Activated CD4-positive, alpha-beta T cell treated with anti-CD3 and anti-CD28 coated beads for 48 hours (primary cell): ENCODE results near the gene LIMCH1.
"Not testable (repeated sequence)": the region's sequence is repeated elsewhere in the genome, so short reads cannot be mapped to it uniquely, and the experiment has no call there.

Source experiments
- DNase-seq: peaks from one replicate; pipeline ENCODE4 v3.0.0-alpha.2; 2020

Gene LIMCH1

DNA sequence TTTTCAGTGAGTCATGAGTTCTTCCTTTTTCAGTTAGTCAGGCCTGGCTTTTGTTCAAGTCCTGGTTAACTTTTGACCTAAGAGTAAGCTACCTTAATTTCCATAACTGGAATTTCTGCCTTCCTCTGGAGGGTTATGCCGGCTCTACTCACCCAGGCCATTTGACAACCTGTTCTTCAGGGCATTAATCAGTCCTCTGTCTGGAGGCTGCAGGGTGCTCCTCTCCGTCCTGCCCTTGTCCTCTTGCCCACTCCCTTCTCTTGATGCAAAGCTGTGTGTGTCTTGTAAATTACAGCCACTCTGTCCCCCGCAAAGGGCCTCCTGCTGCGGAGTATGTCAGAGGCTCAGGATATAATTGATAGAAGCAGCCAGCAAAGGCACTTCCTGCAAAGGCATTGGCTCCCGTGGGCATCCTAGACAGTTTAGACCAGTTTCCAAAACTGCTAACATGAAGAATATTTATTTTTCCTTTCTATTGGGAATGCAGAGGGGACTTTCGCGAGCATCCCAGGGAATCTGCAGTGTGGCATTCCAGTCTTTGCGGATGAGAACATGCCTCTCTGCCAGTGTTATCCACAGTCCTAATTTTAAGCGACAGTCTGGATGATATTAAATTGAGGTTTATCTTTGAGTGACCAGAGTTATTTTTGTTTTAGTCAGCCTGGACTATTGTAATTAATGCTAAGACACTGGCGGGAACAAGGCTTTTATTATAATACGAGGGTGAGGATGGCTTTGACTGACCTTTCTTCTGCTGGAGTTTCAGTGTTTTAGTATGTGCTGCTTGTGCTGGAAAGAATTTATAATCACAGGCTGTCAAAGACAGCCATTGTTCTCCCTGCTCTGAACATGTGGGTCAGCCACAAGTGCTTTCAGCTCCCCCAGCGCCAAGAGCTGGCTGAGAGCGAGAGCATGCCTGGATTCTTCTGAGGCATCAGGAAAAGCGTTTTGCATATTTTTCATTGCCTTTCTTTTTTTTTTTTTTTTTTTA is 74.2 kb downstream of the LIMCH1 start:
- no peak for DNase-seq

DNA sequence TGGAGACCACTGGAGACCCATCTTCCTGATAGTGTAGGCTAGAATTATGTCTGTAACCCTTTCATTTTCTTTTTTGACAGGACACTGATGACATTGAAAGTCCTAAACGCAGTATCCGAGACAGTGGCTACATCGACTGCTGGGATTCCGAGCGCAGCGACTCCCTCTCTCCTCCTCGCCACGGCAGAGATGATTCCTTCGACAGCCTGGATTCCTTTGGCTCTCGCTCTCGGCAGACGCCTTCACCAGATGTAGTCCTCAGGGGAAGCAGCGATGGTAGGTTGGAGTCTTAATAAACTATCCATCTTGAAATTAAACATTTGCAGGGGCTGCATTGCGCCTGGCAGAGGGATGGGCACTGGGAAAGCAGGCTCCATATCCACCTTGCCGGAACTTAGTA is 75.4 kb downstream of the LIMCH1 start:
- no peak for DNase-seq

GRCh38 chr4:41613821-41614220 is 75.9 kb downstream of the LIMCH1 start:
- DNase-seq: no peak

GRCh38 chr4:41614519-41614918 is 76.6 kb downstream of the LIMCH1 start:
- DNase-seq: no peak

DNA sequence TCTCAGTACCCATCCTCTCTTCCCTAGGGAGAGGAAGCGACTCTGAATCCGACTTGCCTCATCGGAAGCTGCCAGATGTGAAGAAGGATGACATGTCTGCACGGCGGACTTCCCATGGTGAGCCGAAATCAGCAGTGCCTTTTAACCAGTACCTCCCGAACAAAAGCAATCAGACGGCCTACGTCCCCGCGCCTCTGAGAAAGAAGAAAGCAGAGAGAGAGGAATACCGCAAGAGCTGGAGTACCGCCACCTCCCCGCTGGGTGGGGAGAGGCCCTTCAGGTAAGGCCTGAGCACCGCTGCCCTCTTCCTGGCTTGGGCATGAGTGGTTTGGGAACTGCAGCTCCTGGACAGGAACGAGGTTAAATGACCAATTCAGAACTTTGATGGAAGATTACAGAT is 81.2 kb downstream of the LIMCH1 start:
- no peak for DNase-seq

GRCh38 chr4:41620594-41621256 is 82.8 kb downstream of the LIMCH1 start:
- no peak for DNase-seq

DNA sequence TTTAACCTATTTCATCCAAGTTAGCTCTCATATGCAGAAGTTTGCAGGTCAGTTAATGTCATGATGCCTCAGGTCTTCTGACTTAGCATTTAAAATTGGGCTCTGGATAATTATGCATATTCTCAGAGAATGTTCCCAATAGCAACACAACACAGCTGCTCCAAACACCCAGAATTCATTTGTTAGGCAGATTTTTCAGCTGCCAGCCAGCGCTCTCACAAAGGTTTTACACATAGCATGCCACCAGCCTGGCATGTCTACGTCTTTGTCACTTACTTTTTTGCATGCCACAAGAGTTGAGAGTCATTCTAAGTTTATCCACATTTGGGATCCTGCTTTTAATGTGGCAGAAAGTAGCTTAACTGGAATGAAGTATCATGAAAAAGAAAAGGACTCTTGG is 84.8 kb downstream of the LIMCH1 start:
- DNase-seq: no peak

- DNase-seq: no peak
Measured at GRCh38 chr4:41624765-41625164, 86.8 kb downstream of the LIMCH1 start.

DNA sequence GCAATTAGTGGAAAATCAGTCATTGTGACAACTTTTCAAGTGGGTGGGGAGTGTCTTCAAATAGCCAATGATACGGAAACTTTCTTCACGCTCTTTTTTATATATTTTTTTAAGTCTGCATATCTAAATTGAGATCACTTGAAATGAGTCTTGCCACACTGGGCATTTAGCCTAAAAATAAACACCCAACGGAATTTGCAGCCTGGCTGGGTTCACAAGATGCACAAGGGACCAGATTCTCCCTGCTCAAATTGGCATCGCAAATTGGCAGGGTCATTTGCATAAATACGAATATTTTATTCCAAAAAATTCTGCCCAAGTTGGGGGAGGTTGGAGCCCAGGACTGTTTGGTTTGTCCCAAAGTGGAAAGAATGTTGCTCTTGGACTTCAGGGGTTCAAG is 87.6 kb downstream of the LIMCH1 start:
- DNase-seq: no peak

DNA sequence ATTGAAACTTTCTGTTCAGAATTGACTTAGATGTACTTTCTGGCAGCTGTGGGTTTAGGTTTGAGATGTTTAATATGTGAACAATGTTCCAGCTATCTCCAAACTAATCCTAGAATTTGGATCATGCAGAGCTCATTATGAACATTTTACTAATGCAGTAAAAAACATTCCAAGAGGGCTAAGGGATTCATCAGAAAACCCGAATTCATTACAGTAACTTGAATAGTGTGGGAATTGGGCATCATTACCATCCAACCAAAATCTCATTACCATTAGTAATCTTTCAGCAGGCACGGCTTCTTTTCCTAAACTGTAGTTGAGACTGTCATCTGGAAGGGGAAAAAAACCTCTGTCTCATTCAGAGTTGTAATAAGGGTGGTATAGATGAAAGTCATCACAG is 91.0 kb downstream of the LIMCH1 start:
- DNase-seq: no peak

DNA sequence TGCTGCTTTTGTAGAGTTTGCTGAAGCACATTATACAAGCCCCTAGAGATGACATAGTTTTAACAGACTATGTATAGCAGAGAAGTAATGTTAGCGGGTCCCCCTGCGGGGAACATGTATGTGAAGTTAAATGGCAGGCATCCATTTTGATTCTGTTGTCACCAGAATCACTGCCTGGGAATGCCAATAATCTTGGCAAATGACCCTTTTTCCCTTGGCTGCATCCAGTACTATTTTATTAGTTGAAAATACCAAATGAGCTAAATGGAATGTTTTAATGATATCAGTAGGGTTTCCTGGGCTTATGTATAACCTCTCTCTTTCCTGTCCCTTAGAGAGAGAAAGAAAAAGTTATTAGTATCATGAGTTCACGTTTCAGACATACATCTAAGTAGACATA is 93.6 kb downstream of the LIMCH1 start:
- no peak for DNase-seq

DNA sequence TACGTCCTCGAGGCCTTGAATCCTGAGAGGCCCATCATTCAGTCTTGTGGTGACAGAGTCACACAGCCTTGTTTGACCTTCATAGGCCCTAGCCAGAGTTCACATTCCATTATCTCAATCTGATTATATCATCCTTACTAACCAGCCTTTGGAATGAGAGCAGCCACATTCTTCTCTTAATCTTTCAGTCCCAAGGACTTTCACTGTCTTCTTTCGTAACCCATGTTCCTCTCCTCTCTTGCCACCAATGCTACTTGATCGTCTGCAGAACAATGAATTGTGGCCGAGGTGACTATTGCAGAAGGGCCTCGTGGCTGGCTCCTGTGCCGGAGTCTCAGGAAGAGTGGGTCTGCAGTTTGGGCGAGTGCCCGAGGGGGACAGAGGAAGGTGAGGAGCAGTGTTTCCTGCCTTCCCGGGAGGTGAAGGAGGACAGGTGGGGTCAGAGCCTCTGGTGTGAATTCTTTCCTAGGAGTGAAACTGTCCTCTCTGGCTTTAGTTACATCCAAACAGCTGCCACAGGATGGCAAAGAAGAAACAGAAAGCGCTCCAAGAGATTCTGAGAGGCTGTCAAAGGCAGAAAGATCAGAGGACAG is 94.6 kb downstream of the LIMCH1 start:
- DNase-seq: no peak

GRCh38 chr4:41633321-41633720 is 95.4 kb downstream of the LIMCH1 start:
- no peak for DNase-seq

- DNase-seq: no peak
Measured at GRCh38 chr4:41635441-41635840, 97.5 kb downstream of the LIMCH1 start.

DNA sequence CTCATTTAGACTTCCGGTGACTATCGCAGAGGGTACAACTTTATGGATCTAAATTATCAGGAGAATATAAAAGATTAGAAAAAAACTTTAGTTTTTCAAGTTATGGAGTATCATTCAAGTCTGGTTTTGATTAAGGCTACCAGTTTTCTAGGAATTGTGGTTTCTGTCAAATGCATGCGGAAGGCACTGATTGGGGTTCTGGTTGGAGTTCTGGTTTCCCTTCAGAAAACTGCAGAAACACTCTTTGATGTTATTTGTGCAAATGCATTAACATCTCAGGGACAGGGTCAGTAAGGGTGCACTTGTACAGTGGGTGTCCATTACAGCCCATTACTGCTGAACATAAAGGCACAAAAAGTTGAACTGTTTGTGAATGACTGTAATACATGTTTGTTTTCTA is 100.2 kb downstream of the LIMCH1 start:
- DNase-seq: no peak

DNA sequence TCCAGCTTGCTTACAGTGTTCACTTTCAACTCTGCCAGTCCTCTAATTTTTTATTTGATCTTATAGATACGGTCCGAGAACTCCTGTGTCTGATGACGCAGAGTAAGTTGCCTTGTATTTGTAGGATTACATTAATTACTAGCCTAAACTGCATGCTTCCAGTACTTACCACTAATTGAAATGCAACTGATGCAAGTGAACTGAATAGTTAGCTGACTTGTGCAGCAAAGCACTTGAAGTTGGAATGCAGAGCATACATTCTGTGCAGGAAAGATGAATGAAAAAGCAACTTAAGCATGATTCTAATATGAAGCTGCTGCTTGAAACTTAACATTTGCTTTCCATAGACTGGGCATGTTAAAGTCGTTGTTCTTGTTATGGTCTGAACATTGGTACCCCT is 100.9 kb downstream of the LIMCH1 start:
- no peak for DNase-seq

DNA sequence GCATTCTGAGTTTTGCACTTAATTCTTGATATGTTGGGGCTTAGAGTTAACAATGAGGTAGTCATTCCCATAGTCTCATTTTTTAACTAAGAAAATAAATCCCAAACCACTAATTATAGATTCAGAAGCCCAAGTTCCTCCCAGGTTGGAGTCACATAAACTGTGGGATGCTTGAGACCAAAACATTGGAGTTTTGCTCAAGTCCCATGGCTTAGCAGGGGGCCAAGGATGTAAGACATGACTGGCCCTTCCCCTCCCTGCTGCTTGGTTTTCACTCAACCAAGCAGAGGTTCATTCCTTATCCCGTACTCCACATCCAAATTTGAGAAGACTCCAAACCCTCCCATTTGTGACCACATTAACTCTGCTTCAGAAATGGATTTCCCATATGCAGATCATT is 101.3 kb downstream of the LIMCH1 start:
- DNase-seq: no peak

- DNase-seq: no peak
Measured at GRCh38 chr4:41640906-41641305, 102.9 kb downstream of the LIMCH1 start.

GRCh38 chr4:41642746-41643145 is 104.8 kb downstream of the LIMCH1 start:
- not testable (repeated sequence) for DNase-seq

DNA sequence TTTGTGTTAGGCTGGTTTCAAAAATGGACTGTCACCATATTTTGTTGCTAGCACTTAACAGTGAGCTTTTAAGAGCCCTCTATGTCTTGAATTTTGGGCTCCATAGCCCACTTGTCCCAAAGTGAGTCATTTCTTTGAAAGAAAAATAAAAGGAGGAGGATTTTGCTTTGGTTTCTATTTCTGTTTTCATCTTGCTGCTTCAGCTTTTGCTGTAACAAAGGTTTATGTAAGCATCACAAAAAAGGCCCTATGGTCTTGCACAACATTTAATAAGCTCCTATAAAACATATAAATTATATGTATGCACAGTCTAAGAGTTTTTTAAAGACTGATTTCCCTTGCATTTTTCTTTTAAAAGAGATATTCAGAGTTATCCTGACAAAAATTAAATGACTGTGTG is 105.4 kb downstream of the LIMCH1 start:
- no peak for DNase-seq

DNA sequence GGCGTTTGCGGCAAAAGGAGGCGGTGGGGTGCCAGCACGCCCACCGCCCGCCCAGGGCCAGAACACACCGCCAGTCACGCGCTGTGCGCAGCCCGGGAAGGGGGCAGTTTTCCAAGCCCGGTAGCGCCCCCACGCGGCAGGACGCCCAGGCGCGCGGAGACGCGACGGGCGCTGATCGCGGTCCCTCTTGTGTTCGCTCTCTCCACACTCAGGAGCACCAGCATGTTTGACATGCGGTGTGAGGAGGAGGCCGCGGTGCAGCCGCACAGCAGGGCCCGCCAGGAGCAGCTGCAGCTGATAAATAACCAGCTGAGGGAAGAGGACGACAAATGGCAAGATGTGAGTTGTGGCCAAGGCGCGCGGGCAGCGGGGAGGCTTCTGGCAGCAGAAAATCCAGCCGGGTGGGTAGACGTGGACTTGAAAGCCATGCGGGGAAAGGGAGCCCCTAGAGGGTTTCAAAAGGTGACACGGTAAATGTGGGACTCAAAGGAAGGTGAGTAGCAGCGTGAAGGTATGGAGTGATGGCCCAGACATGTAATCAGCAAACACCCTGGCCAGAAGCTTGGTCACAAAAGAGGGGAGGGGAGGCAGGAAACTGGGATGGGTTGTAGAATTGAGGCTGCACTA is 106.4 kb downstream of the LIMCH1 start:
- peak; percentile 49 for DNase-seq

- DNase-seq: no peak
Measured at GRCh38 chr4:41644915-41645295, 106.9 kb downstream of the LIMCH1 start.

DNA sequence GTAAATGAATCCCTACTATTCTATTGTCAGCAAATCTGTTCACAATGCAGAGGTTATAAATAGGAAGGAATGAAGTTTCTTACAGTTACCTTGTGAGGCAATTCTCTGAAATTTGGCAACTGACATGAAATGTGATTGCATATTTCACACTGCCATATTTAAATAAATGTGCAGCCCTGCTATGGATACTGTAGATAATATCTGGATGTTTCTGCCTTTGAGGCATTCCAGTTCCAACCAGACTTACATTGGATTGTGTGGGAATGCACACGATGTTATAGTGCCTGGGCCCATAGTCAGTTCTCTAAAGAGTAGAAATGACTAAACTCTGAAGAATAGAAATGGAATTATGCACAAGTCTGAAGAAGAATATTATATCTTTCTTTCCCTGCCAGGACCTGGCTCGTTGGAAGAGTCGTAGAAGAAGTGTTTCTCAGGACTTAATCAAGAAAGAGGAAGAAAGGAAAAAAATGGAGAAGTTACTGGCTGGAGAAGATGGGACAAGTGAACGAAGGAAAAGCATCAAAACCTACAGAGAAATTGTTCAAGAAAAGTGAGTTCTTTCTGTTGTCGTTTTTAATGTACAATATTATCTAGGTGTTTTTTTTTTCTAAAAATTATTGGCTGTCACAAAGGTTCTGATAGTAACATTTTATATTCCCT is 107.9 kb downstream of the LIMCH1 start:
- no peak for DNase-seq
